Thymus (tissue), 11 donors: ENCODE measurements around the gene SKI. TPM values are rescaled to one million over a fixed set of nuclear protein-coding genes. Genes with fewer than 3 reads are reported as not detected.

Experiments used
- DNase-seq, 9 donors: peaks; one replicate each; pipeline ENCODE4 v3.0.0-alpha.2; 2013; ENCODE audit warnings: low spot score in 9 of 9, low read depth in 6 of 9, missing footprints in 1 of 9
- H3K27ac ChIP-seq, 2 donors: one replicate each; pipeline ENCODE4 v1.5.1; 2013; ENCODE audit warnings: control low read depth in 1 of 2, low read depth in 1 of 2, low read length in 1 of 2, mild to moderate bottlenecking in 1 of 2, moderate library complexity in 1 of 2
- H3K27me3 ChIP-seq, 2 donors: one replicate each; pipeline ENCODE4 v1.5.1; 2013; ENCODE audit warnings: low read length in 1 of 2; ENCODE audit not compliant: control insufficient read depth in 2 of 2, insufficient read depth in 1 of 2
- H3K36me3 ChIP-seq, 2 donors: one replicate each; pipeline ENCODE4 v1.5.1; 2013; ENCODE audit warnings: low read length in 1 of 2, mild to moderate bottlenecking in 1 of 2, moderate library complexity in 1 of 2; ENCODE audit not compliant: control insufficient read depth in 2 of 2, insufficient read depth in 2 of 2
- H3K4me1 ChIP-seq, 2 donors: one replicate each; pipeline ENCODE4 v1.5.1; 2013; ENCODE audit warnings: low read length in 2 of 2; ENCODE audit not compliant: control insufficient read depth in 2 of 2, insufficient read depth in 2 of 2
- H3K4me3 ChIP-seq, 2 donors: one replicate each; pipeline ENCODE4 v1.5.1; 2013; ENCODE audit warnings: low read length in 2 of 2, control low read depth in 1 of 2, mild to moderate bottlenecking in 1 of 2
- H3K9me3 ChIP-seq, 2 donors: one replicate each; pipeline ENCODE4 v1.5.1; 2013; ENCODE audit warnings: low read length in 1 of 2, mild to moderate bottlenecking in 1 of 2; ENCODE audit not compliant: control insufficient read depth in 2 of 2, insufficient read depth in 1 of 2
- WGBS: extraction: QIAGEN DNeasy Blood & Tissue Kit; methylation state at CpG from one replicate; pipeline ENCODE4 v1.1.7; 2013; 5-methylcytosine and 5-hydroxymethylcytosine counted together
- polyA plus RNA-seq: library from polyadenylated mRNA; stranded (reverse); fragments of 200-250 nt; gene quantifications from one replicate; pipeline ENCODE4 v1.2.3, GENCODE V29; 2013
- total RNA-seq: library from RNA; stranded (reverse); fragments of 120-200 nt; gene quantifications from one replicate; pipeline ENCODE4 v1.2.4, GENCODE V29; 2013
- donor health status: healthy.

Gene SKI
- total and polyA plus RNA-seq, 2 donors: 5.3 to 16.4 TPM

DNA sequence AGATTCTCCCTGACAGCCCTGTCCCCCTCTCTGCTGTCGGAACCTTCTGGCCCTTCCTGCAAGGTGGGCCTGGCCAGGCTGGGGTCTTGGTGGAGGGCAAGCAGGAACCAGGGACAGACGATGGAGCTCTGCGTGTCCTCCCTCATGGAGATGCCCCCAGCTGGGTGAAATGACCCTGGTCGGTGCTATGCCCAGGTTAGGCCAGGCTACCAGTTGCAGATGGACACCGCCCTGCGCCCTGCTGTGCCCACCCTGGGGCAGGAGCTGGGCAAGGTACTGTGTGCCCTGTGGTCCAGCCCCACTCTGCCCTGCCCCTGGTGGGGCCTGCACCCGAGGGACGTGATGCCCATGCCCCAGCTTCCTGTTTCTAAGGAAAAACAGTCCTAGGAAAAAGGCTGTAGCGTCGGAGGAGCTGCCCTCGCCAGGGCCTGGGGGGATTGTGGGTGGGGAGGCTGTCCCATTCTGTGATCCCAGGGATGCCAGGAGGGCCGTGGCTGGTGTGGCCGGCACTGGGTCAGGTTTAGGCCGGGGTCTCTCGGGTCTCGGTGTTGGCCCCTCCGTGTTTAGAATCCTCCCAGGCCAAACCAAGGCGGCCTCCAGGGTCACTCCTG, 85.6 kb downstream of the SKI start:
- Histone ChIP-seq H3K27ac (peak overlapping the region in 1 of 2 donors; percentile 30), H3K9me3 (no peaks in the 10 kb centered on the region), H3K4me3 (peak overlapping the region in 1 of 2 donors; percentile 77), H3K27me3 (peaks cover 0 to 6% of the 10 kb centered on the region in 2 donors), H3K4me1 (peaks cover 22 to 71% of the 10 kb centered on the region in 2 donors), H3K36me3 (no peaks in the 10 kb centered on the region)
- 85% methylated on average over 18 of the region's 18 CpGs for WGBS
- DNase-seq: no peak

DNA sequence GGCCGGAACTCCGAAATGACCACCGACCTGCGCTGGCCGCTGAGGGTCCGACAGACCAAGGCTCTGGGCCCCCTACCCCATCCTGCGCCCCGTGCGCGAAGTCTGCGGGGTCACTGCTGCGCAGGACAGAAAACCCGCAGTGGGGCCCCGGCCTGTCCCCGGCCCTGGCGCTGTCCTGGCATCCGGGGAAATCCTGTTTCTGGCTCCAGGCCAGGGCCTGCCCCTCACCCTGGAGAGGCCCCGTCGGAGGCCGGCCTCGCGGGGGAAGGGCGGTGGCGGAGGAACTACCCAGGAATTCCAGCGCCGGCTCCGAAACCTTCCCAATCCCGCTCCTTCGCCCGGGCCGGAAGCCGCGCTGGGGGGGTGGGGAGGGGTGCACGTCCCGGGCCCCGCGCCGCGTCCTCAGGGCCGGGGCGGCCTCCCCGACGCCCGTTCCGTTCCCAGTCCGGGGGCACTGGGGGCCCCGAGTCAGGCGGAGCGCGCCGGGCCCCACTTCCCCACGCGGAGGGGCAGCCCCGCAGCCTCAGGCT, 86.2 kb downstream of the SKI start:
- H3K36me3 ChIP-seq: no peaks in the 10 kb centered on the region
- peak overlapping the region; percentile 30 to 86 for H3K27ac ChIP-seq
- 26% methylated on average over 54 of the region's 54 CpGs for WGBS
- no peaks in the 10 kb centered on the region for H3K9me3 ChIP-seq
- peaks cover 28 to 77% of the 10 kb centered on the region in 2 donors for H3K4me1 ChIP-seq
- DNase-seq: peak in 2 of 9 donors; percentile 17 to 39
- H3K4me3 ChIP-seq: peak overlapping the region; percentile 32 to 77
- H3K27me3 ChIP-seq: peaks cover 0 to 6% of the 10 kb centered on the region in 2 donors

DNA sequence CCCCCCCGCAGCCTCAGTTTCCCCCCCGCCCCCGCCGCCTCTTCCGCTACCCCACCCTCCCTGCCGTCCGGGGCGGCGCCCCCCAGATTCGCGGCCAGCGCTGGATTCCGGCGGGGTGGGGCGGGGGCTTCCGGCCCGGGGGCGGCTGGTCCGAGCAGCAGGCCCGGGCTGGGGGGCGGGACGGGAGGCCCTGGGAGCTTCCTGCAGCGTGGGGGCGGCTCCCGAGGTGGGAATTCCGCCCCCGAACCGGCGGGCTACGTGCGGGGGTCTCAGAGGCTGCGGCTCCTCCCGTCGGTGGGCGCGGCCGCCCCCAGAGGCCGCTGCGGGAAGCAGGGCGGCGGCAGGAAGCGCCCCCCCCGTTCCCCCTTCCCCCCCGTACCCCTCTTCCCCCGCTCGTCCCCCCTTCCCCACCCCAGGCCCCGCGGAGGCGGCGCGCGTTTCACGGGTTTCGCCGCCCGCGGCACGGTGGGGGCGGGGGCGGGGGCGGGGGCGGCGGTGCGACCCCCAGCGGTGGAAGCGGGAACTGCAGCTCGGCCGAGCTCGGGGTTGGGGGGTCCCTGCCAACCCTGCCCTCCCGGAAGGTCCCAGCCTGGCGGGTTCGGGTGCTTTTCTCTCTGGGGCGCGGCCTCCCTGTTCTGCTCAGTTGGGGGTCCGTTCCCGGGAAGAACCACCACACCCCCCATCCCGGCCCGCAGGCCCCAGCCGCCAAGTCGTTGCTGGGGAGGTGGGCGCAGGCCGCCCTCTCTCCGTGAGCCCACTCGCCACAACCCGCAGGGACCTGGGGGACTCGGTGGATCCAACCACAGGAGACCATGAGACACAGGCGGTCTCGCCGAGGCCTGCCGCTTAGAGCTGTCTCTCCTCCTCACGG, 86.9 kb downstream of the SKI start:
- DNase-seq: peak in 5 of 9 donors; percentile 47 to 80 (median 60)
- H3K27me3 ChIP-seq: peaks cover 0 to 6% of the 10 kb centered on the region in 2 donors
- H3K4me3 ChIP-seq: peak overlapping the region; percentile 31 to 77
- H3K4me1 ChIP-seq: peaks cover 28 to 84% of the 10 kb centered on the region in 2 donors
- H3K36me3 ChIP-seq: no peaks in the 10 kb centered on the region
- H3K9me3 ChIP-seq: no peaks in the 10 kb centered on the region
- WGBS: 3% methylated on average over 86 of the region's 91 CpGs
- H3K27ac ChIP-seq: peak overlapping the region; percentile 39 to 86

DNA sequence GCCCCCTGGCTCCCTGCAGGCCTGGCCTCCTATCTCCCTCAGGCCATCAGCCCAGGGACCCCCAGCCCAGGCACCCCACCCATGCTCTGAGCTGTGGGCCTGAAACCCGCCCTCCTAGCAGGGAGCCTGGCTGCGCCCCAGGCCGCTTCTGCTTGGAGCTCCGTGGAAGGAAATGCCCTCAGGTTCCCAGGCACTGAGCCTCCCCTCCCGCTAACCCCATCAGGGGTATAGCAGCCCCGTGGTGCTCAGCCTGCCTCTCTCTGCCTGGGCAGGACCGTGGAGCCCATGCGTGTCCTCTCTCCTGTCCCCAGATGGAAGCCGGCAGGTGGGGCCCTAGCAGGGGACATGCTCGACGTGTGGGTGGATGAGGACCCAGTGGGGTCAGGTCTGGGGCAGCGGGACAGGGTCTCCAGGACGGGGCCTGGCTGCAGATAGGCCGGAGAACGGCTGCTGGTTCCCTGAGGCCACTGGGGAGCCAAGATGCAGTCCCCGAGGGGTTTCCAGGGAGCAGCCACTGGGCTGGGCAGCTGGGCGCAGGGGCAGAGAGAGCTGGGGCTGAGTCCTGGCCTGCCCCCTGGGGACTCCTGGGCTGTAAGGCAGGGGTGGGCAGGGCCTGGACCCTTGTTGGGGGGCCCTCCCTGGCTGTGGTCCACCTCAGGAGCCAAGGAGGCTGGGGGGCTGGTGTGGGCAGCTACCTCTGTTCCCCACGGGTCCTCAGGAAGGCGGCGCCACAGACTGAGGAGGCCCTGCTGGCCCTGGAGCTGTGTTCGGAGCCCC, 87.7 kb downstream of the SKI start:
- 66% methylated on average over 21 of the region's 21 CpGs for WGBS
- Histone ChIP-seq H3K9me3 (no peaks in the 10 kb centered on the region), H3K27ac (peak overlapping the region; percentile 43 to 85), H3K4me3 (peak overlapping the region; percentile 31 to 77), H3K27me3 (peaks cover 0 to 6% of the 10 kb centered on the region in 2 donors), H3K4me1 (peaks cover 28 to 88% of the 10 kb centered on the region in 2 donors), H3K36me3 (no peaks in the 10 kb centered on the region)
- peak in 1 of 9 donors; percentile 51 for DNase-seq

DNA sequence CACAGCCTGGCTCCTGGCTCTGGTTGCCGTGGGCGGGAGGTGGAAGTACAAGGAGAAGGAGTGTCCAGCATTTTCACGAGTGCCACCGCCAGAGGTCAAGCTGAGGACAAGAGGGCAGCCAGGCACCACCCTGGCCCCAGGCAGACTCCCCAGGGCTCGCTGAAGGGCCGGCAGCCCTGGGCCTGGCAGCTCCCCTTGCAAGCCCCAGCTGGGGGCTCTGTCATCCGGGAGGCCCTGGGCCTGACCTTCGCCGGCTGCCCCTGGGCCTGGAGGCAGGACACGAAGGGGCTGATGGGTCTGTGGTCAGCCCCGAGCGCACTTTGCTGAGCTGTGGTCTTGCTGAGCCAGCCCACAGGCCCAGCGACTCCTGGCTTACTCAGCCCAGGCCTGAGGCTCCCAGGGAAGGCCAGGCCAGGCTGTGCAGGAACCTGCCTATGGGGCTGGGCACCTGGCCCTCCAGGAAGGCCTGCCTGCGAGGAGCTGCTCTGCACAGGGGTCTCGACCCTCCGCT, 88.4 kb downstream of the SKI start:
- WGBS: 96% methylated on average over 16 of the region's 16 CpGs
- Histone ChIP-seq H3K4me1 (peaks cover 28 to 88% of the 10 kb centered on the region in 2 donors), H3K4me3 (no peak overlapping the region), H3K27ac (no peak overlapping the region), H3K36me3 (no peaks in the 10 kb centered on the region), H3K27me3 (peaks cover 0 to 9% of the 10 kb centered on the region in 2 donors), H3K9me3 (no peaks in the 10 kb centered on the region)
- DNase-seq: no peak

DNA sequence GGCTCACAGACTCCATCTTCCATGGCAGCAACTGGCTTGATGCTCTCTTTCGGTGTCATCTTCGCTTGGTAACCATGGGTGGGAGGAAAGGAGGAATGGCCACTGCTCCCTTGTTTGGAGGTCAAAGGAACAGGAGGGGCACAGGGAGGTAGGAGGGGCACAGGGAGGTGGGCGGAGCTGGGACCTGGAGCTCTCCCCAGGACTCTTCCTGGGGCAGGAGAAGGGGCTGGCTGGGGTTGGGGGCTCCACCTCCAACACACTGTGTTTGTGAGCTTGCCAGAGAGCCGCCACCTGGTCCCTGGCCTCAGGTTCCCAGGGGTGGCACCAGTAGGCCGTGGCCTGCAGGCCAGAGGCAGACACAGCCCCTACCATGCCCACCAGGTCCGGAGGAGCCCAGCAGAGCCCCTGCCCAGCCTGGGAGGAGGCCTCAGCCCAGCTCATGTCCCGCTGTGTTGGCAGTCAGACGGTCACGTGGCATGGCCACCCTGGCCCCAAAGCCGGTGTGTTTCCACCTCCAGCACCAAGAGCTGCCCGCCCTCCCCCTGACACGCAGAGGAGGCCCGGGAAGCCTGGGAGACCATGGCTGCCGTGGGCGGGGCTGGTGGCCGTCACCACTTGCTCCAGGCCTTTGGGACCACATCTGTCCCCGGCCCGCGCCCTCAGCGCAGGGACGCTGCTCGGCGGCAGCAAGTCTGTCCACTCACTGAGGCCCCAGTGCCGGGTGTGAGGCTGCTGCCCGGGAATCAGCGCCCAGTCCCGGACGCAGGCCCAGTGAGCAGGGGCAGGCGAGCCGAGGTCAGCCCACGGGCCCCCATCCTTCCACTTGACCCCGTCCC, 89.3 kb downstream of the SKI start:
- H3K27me3 ChIP-seq: peaks cover 0 to 18% of the 10 kb centered on the region in 2 donors
- 98% methylated on average over 32 of the region's 32 CpGs for WGBS
- H3K4me3 ChIP-seq: no peak overlapping the region
- no peaks in the 10 kb centered on the region for H3K9me3 ChIP-seq
- DNase-seq: no peak
- H3K36me3 ChIP-seq: no peaks in the 10 kb centered on the region
- no peak overlapping the region for H3K27ac ChIP-seq
- H3K4me1 ChIP-seq: peaks cover 28 to 88% of the 10 kb centered on the region in 2 donors

DNA sequence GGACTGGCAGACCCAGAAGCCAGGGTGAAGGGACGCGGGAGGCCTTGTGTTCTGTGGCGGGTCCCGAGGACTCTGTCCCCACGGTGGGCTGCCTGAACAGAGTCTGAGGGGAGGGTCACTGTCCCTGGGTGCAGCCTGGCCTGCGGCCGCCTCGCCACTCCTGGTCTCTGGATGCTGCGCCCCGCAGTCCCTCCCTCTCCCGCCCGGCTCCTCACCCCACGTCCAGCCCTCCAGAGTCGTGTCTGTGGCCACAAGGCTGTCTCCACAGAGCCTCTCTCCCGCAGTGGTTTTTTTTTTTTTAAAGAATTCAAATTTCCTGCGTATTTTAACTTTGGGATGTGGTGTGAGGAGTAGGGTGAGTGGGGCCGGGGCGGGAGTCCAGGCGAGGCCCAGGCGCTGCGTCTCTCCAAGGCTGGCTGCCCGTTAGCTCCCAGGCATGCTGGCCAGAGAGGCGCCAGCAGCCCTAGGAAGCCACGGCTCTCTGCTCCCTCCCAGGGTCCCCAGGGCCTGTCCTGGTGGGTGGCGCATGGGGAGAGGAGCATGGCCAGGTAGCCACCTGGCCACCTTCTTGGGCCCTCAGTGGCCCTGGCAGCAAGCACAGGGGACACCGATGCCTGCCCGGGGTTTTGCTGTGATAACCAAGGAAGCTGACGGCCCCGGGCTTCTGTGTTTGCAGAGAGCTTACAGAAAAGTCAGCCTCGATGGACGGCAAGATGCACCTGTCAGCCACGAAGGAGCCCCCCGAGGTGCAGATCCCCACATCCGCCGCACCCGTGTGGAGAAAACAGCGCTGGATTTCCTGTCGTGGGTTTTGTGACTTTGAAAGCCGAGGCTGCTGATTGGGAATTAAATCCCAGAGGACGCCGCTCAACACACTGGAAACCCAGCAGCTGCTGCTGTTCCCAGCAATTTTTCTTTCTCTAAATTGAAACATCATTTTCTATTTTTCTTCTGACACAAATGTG, 90.5 kb downstream of the SKI start:
- H3K9me3 ChIP-seq: no peaks in the 10 kb centered on the region
- WGBS: 68% methylated on average over 41 of the region's 41 CpGs
- peaks cover 28 to 82% of the 10 kb centered on the region in 2 donors for H3K4me1 ChIP-seq
- no peak overlapping the region for H3K4me3 ChIP-seq
- DNase-seq: peak in 4 of 9 donors; percentile 61 to 83 (median 64)
- no peaks in the 10 kb centered on the region for H3K36me3 ChIP-seq
- peaks cover 0 to 27% of the 10 kb centered on the region in 2 donors for H3K27me3 ChIP-seq
- H3K27ac ChIP-seq: peak overlapping the region; percentile 33 to 83
